ENCODE measurements around the gene PEG3.

Gene PEG3

GRCh38 chr19:56821675-56822074 is 18.9 kb downstream of the PEG3 start:
- no peaks in the 10 kb centered on the region for H3K4me1 ChIP-seq
- H3K4me3 ChIP-seq (ENCODE audit: low read depth, low read length) = no peak overlapping the region
- no peak for DNase-seq
- no peaks in the 10 kb centered on the region; the same call in 1 of the 2 replicates for H3K9me3 ChIP-seq
- no peak for TF ChIP-seq CTCF (IDR thresholded peaks at IDR 0.05; ENCODE audit: low read depth, low read length)
- H3K27me3 ChIP-seq = no peaks in the 10 kb centered on the region
- no peaks in the 10 kb centered on the region for H3K36me3 ChIP-seq

- no peak for DNase-seq
- H3K4me3 ChIP-seq (ENCODE audit: low read depth, low read length) = no peak overlapping the region
- no peaks in the 10 kb centered on the region for H3K4me1 ChIP-seq
- no peaks in the 10 kb centered on the region for H3K36me3 ChIP-seq
- no peaks in the 10 kb centered on the region; the same call in 1 of the 2 replicates for H3K9me3 ChIP-seq
- TF ChIP-seq CTCF (IDR thresholded peaks at IDR 0.05; ENCODE audit: low read depth, low read length) = no peak
- no peaks in the 10 kb centered on the region for H3K27me3 ChIP-seq
Measured at GRCh38 chr19:56821209-56821608, 19.3 kb downstream of the PEG3 start.

- no peak for DNase-seq
- Histone ChIP-seq H3K27me3 (no peaks in the 10 kb centered on the region), H3K36me3 (no peaks in the 10 kb centered on the region), H3K4me1 (no peaks in the 10 kb centered on the region), H3K9me3 (no peaks in the 10 kb centered on the region; the same call in 1 of the 2 replicates), H3K4me3 (ENCODE audit: low read depth, low read length) (no peak overlapping the region)
- no peak for TF ChIP-seq CTCF (IDR thresholded peaks at IDR 0.05; ENCODE audit: low read depth, low read length)
Measured at GRCh38 chr19:56819166-56819565, 21.4 kb downstream of the PEG3 start.

GRCh38 chr19:56814656-56815055 is 25.9 kb downstream of the PEG3 start:
- no peak for DNase-seq
- no peaks in the 10 kb centered on the region for H3K4me1 ChIP-seq
- TF ChIP-seq CTCF (IDR thresholded peaks at IDR 0.05; ENCODE audit: low read depth, low read length) = no peak
- no peaks in the 10 kb centered on the region; the same call in 1 of the 2 replicates for H3K9me3 ChIP-seq
- no peaks in the 10 kb centered on the region for H3K36me3 ChIP-seq
- no peak overlapping the region for H3K4me3 ChIP-seq (ENCODE audit: low read depth, low read length)
- H3K27me3 ChIP-seq = no peaks in the 10 kb centered on the region

GRCh38 chr19:56813531-56813930 is 27.0 kb downstream of the PEG3 start:
- Histone ChIP-seq H3K9me3 (no peaks in the 10 kb centered on the region; the same call in 1 of the 2 replicates), H3K4me1 (no peaks in the 10 kb centered on the region), H3K27me3 (no peaks in the 10 kb centered on the region), H3K4me3 (ENCODE audit: low read depth, low read length) (no peak overlapping the region), H3K36me3 (no peaks in the 10 kb centered on the region)
- no peak for TF ChIP-seq CTCF (IDR thresholded peaks at IDR 0.05; ENCODE audit: low read depth, low read length)
- no peak for DNase-seq

- no peak for TF ChIP-seq CTCF (IDR thresholded peaks at IDR 0.05; ENCODE audit: low read depth, low read length)
- no peaks in the 10 kb centered on the region for H3K27me3 ChIP-seq
- no peaks in the 10 kb centered on the region for H3K4me1 ChIP-seq
- no peaks in the 10 kb centered on the region; the same call in 1 of the 2 replicates for H3K9me3 ChIP-seq
- no peaks in the 10 kb centered on the region for H3K36me3 ChIP-seq
- no peak for DNase-seq
- H3K4me3 ChIP-seq (ENCODE audit: low read depth, low read length) = no peak overlapping the region
Measured at GRCh38 chr19:56811480-56811879, 29.0 kb downstream of the PEG3 start.
